GM12864 (cell line): ENCODE results near the gene BSPH1.
"Not testable (repeated sequence)": the region's sequence is repeated elsewhere in the genome, so short reads cannot be mapped to it uniquely, and the experiment has no call there.

Source experiments
- DNase-seq: peaks from one replicate; pipeline ENCODE4 v3.0.0-alpha.2; 2011; ENCODE audit warnings: low read depth
- H3K4me3 ChIP-seq: 2 replicates; pipeline ENCODE4 v1.5.1; 2011; ENCODE audit warnings: mild to moderate bottlenecking, low read depth, low read length, control low read depth
- TF ChIP-seq, protein P1 (sequence below): IDR thresholded peaks from 2 replicates; pipeline ENCODE4 v1.5.1; 2011; ENCODE audit warnings: low read depth, mild to moderate bottlenecking, moderate library complexity, low read length, control low read depth, inconsistent platforms; ENCODE audit errors: missing control alignments

Gene BSPH1

DNA sequence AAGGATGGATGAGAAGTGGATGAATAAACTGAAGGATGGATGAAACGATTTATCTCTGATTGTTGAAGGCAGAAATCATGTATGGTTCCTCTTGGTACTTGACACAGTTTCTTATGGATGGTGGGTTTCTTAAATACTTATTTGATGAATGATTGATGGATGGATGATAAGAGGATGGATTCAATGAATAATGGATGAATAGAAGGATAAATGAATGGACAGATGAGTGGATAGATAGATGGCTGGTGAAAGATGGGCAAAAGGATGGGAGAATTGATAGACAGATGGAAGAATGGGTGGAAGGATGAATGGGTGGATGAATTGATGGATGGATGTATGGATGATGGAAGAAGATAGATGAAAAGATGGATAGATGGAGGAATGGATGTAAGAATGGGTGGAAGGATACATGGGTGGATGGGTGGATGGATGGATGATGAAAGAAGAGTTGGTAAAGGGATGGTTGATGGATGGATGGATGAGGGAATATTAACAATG, 4.3 kb upstream of the BSPH1 start:
- no peak for DNase-seq
- TF ChIP-seq, protein P1, sequence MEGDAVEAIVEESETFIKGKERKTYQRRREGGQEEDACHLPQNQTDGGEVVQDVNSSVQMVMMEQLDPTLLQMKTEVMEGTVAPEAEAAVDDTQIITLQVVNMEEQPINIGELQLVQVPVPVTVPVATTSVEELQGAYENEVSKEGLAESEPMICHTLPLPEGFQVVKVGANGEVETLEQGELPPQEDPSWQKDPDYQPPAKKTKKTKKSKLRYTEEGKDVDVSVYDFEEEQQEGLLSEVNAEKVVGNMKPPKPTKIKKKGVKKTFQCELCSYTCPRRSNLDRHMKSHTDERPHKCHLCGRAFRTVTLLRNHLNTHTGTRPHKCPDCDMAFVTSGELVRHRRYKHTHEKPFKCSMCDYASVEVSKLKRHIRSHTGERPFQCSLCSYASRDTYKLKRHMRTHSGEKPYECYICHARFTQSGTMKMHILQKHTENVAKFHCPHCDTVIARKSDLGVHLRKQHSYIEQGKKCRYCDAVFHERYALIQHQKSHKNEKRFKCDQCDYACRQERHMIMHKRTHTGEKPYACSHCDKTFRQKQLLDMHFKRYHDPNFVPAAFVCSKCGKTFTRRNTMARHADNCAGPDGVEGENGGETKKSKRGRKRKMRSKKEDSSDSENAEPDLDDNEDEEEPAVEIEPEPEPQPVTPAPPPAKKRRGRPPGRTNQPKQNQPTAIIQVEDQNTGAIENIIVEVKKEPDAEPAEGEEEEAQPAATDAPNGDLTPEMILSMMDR: no peak

DNA sequence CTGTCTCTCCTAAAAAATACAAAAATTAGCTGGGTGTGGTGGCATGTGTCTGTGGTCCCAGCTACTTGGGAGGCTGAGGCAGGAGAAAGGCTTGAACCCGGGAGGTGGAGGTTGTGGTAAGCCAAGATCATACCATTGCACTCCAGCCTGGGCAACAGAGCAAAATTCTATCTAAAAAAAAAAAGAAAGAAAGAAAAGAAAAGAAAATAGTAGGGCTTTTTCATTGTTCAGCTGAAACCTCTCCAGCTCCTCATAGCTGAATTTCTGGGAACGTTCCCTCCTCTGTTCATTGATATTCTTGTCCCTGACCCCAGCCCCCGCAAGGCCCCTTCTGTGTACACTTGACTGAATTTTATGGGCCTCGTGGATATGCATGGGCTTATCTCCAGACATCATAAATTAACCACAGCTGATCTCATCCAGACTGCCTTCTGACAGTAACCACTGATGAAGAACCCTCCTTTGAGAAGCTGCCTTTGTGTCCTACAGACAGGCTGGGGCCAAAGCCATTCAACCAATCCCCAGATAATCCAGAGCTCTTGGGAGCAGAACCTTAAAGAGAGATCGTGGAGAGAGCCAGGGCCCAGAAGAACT, 2.3 kb upstream of the BSPH1 start, which contains the start of gene ELSPBP1:
Gene ELSPBP1 (plus strand): TSS at position 424 of the 594 bp plus-strand sequence. CDS start 14,036 bp downstream, outside the sequence.
- TF ChIP-seq, protein P1: no peak
- DNase-seq: no peak
- no peak within 1 kb of the TSS for H3K4me3 ChIP-seq

More for the DNA sequence above, 4.3 kb upstream of the BSPH1 start:
- H3K4me3 ChIP-seq: no peak overlapping the region

DNA sequence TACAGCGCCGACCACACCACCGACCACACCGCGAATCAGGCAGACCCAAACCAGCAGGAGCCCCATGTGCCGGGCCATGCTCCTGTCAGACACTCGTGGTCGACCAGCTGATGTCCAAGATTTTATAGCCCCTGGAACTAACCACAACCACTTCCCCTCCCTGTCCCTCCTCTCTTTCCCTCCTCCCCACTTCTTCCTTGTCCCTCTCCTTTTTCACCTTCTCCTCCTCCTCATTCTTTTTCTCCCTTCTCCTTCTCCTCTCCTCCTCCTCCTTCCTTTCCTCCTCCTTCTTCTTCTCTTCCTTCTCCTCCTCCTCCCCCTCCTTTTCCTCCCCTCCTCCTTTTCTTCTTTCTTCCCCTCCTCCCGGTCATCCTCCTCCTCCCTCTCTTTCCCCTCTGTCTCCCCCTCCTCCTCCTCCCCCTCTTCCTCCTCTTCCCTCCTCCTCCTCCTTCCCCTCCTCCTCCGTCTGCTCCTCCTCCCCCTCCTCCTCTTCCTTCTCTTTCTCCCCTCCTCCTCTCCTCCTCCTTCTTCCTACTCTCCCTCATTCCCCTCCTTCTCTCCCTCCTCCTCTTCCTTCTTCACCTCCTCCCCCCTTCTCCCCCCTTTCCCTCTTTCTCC, 670 bp downstream of the BSPH1 start:
- H3K4me3 ChIP-seq: no peak overlapping the region
- TF ChIP-seq, protein P1: no peak
- no peak for DNase-seq

DNA sequence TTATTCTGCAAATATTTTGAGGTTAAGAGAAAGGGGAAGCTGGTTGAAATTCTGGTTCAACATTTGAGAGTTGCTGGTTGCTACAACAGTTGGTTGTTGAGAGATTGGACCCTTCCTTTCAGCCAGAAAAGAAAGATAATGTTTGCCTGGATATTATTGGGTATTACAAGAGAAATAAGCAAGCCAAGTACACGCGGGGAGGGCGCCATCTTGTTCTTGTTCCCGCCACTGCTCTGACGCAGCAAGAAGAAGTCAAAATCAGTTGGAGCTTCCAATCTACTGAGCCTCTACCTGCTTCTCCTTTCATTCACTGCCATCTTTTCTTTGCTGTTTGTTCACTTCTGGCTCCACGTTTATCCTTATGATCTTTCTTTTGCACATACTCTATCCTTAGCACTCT, 18.4 kb downstream of the BSPH1 start:
- TF ChIP-seq, protein P1: no peak
- no peak for DNase-seq

DNA sequence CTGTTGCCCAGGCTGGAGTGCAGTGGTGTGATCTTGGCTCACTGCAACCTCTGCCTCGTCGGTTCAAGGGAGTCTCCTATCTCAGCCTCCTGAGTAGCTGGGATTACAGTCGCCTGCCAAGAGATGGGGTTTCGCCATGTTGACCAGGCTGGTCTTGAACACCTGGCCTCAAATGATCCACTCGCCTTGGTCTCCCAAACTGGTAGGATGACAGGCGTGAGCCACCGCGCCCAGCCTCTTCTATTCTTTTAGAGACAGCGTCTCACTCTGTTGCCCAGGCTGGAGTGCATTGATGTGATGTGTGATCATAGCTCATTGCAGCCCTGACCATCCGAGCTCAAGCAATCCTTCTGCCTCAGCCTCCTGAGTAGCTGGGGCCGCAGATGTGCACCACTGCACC, 36.0 kb downstream of the BSPH1 start:
- H3K4me3 ChIP-seq, DNase-seq: not testable (repeated sequence)

More for the DNA sequence above, 18.4 kb downstream of the BSPH1 start:
- H3K4me3 ChIP-seq: no peak overlapping the region

DNA sequence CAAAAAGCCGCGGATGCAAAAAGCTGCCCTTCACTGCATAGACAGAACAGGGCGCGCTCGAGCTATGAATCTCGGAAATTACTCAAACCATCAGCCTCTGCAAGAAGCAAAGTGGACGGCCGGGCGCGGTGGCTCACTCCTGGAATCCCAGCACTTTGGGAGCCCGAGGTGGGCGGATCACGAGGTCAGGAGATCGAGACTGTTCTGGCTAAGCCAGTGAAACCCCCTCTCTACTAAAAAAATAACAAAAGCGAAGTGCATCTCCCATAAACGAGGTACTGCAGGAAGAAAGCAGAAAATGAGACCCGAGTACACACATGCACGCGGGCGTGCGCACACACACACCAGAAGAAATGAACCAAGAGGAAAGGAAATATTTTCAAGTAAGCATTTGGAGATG, 39.8 kb downstream of the BSPH1 start:
- H3K4me3 ChIP-seq, DNase-seq: not testable (repeated sequence)

DNA sequence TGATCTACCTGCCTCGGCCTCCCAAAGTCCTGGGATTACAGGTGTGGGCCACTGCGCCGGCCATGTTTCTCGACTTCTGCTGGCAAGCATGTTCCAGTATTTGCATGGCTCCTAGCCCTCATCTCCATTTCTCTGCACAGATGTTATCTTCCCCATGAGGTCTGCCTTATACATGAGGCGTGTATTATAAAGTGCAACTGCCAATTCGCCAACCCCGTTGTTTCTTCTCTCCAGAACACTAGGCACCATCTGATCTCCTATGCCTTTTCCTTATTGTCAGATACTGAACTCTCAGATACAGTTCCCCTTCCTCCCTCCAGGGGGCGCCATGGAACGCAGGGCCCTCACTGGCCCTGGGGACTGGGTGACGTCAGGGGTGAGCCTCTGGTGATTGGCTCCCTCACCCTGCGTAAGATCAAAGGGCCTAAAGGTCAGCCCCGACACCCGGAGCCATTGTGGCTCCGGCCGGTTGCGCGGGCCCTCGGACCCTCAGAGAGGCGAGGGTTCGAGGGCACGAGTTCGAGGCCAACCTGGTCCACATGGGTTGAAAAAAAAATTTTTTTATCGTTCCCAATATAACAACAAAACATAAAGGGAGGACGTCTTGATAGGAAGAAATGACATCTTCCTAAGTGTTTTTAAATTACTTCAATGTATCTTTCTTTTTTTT, 42.0 kb downstream of the BSPH1 start:
- DNase-seq, H3K4me3 ChIP-seq: not testable (repeated sequence)
- TF ChIP-seq, protein P1: peak; percentile 43

DNA sequence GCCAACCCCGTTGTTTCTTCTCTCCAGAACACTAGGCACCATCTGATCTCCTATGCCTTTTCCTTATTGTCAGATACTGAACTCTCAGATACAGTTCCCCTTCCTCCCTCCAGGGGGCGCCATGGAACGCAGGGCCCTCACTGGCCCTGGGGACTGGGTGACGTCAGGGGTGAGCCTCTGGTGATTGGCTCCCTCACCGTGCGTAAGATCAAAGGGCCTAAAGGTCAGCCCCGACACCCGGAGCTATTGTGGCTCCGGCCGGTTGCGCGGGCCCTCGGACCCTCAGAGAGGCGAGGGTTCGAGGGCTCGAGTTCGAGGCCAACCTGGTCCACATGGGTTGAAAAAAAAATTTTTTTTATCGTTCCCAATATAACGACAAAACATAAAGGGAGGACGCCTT, 63.4 kb downstream of the BSPH1 start:
- not testable (repeated sequence) for DNase-seq

DNA sequence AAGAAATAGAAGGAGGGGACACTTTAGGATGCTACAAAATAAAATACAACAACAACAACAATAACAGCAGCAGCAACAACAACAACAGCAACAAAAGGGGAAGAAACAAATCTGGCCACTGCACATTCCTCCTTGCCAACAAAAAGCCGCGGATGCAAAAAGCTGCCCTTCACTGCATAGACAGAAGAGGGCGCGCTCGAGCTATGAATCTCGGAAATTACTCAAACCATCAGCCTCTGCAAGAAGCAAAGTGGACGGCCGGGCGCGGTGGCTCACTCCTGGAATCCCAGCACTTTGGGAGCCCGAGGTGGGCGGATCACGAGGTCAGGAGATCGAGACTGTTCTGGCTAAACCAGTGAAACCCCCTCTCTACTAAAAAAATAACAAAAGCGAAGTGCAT, 71.9 kb downstream of the BSPH1 start:
- DNase-seq, H3K4me3 ChIP-seq: not testable (repeated sequence)

More for the DNA sequence above, 63.4 kb downstream of the BSPH1 start:
- not testable (repeated sequence) for H3K4me3 ChIP-seq
